ENCODE data around the gene NLRP7. TPM values are rescaled to one million over a fixed set of nuclear protein-coding genes. Genes with fewer than 3 reads are reported as not detected.
"Not testable (repeated sequence)": the region's sequence is repeated elsewhere in the genome, so short reads cannot be mapped to it uniquely, and the experiment has no call there.

Gene NLRP7
- total RNA-seq: not detected
- under 1 TPM; 0.10 to 0.64 TPM for polyA plus RNA-seq
- long read RNA-seq, donor 1: 0 reads
- long read RNA-seq, donor 2, transcript NLRP7-209 (11 exons, 3,269 nt): major isoform, 11 of 170 reads
- long read RNA-seq, donor 2, partial matches to known transcripts: 158 of 170 reads
- long read RNA-seq, donor 2, other reads (novel, unspliced or antisense): 0 of 170 reads
- long read RNA-seq, donor 3: 0 reads

- Histone ChIP-seq H3K4me3 (no peak within 1 kb of the TSS), H3K27me3 (no peaks in the 10 kb centered on the region), H3K27ac (no peak within 1 kb of the TSS), H3K36me3 (no peaks in the 10 kb centered on the region), H3K4me1 (ENCODE audit: insufficient read depth) (no peaks in the 10 kb centered on the region), H3K9me3 (no peaks in the 10 kb centered on the region)
- intact Hi-C loops (cut with DNase I): no loop called here
- no peak for DNase-seq
- TF ChIP-seq EP300 (IDR thresholded peaks at IDR 0.05): no peak
- no peak for TF ChIP-seq CTCF (IDR thresholded peaks at IDR 0.05)
- no peak for TF ChIP-seq POLR2A (IDR thresholded peaks at IDR 0.05)
- 79 to 82% (median 81%) methylated on average over 8 of the region's 8 CpGs for WGBS, 3 donors
These were observed at the start of gene NLRP7 for GRCh38 chr19:54947381-54947780. TSS of gene NLRP7 (minus strand) at chr19:54947530.

GRCh38 chr19:54995561-54995960, 48.2 kb upstream of the NLRP7 start:
- H3K27me3 ChIP-seq: no peaks in the 10 kb centered on the region
- H3K27ac ChIP-seq: no peak overlapping the region
- H3K4me3 ChIP-seq: no peak overlapping the region
- 58 to 71% (median 68%) methylated on average over 3 of the region's 3 CpGs for WGBS, 3 donors
- TF ChIP-seq CTCF (IDR thresholded peaks at IDR 0.05) (no peak), POLR2A (IDR thresholded peaks at IDR 0.05) (no peak), EP300 (IDR thresholded peaks at IDR 0.05) (no peak)
- no peaks in the 10 kb centered on the region for H3K36me3 ChIP-seq
- H3K9me3 ChIP-seq: no peaks in the 10 kb centered on the region
- H3K4me1 ChIP-seq (ENCODE audit: insufficient read depth): no peaks in the 10 kb centered on the region
- DNase-seq: no peak
- intact Hi-C loops (cut with DNase I): no loop called here

DNA sequence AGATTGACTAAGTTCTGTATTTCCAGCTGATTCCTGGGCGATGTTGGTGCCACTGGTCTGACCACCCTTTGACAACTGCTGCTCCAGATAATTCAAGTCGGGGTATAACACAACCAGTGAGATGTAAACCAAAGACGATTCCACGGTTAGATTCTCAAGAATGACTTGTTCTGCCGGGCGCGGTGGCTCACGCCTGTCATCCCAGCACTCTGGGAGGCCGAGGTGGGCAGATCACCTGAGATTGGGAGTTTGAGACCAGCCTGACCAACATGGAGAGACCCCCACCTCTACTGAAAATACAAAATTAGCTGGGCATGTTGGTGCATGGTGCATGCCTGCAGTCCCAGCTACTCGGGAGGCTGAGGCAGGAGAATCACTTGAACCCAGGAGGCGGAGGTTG, 42.2 kb upstream of the NLRP7 start:
- H3K36me3 ChIP-seq; intact Hi-C loops (cut with DNase I); H3K27ac ChIP-seq; H3K4me1 ChIP-seq (ENCODE audit: insufficient read depth); H3K9me3 ChIP-seq; H3K27me3 ChIP-seq; H3K4me3 ChIP-seq; DNase-seq: not testable (repeated sequence)
- WGBS, 3 donors: 86 to 92% (median 90%) methylated on average over 11 of the region's 11 CpGs

GRCh38 chr19:54982562-54982961, 35.2 kb upstream of the NLRP7 start:
- H3K36me3 ChIP-seq; H3K9me3 ChIP-seq; H3K4me1 ChIP-seq (ENCODE audit: insufficient read depth); H3K27me3 ChIP-seq; DNase-seq; H3K4me3 ChIP-seq; intact Hi-C loops (cut with DNase I); H3K27ac ChIP-seq: not testable (repeated sequence)
- WGBS, 3 donors: 66 to 78% (median 73%) methylated on average over 13 to 23 of the region's 23 CpGs

- H3K9me3 ChIP-seq; H3K36me3 ChIP-seq; intact Hi-C loops (cut with DNase I); H3K4me3 ChIP-seq; DNase-seq; H3K27ac ChIP-seq; H3K4me1 ChIP-seq (ENCODE audit: insufficient read depth); H3K27me3 ChIP-seq: not testable (repeated sequence)
- 84 to 86% (median 86%) methylated on average over 19 of the region's 19 CpGs for WGBS, 3 donors
These were observed 26.1 kb upstream of the NLRP7 start for GRCh38 chr19:54973229-54974090.

DNA sequence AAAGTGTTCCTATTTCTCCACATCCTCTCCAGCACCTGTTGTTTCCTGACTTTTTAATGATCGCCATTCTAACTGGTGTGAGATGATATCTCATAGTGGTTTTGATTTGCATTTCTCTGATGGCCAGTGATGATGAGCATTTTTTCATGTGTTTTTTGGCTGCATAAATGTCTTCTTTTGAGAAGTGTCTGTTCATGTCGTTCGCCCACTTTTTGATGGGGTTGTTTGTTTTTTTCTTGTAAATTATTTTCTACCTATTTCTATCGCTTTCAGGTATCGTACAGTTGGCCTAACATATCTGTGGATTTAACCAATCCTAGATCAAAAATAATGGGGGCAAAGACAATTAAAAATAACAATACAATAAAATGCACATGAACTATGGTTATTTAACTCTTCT, 24.1 kb upstream of the NLRP7 start:
- H3K4me3 ChIP-seq; intact Hi-C loops (cut with DNase I); H3K9me3 ChIP-seq; H3K27ac ChIP-seq; H3K4me1 ChIP-seq (ENCODE audit: insufficient read depth); DNase-seq; H3K36me3 ChIP-seq; H3K27me3 ChIP-seq: not testable (repeated sequence)
- 71 to 83% (median 78%) methylated on average over 4 to 5 of the region's 5 CpGs for WGBS, 3 donors
